IMR-90 (cell line): ENCODE data around the gene RRP7A. TPM values are rescaled to one million over a fixed set of nuclear protein-coding genes. Genes with fewer than 3 reads are reported as not detected.
"Not testable (repeated sequence)": the region's sequence is repeated elsewhere in the genome, so short reads cannot be mapped to it uniquely, and the experiment has no call there.

Source experiments
- ATAC-seq: fragments of 200-7000 bp; cut with Tn5 transposase; 2 replicates; pipeline ENCODE4 v1.9.1; 2020; ENCODE audit warnings: low read depth, mild to moderate bottlenecking, moderate library complexity
- BruUV-seq: library from RNA; stranded (reverse); fragments of 400-500 nt; replicated peaks from 2 replicates; lab custom pipeline; 2021; lab: Mats Ljungman, UMichigan
- CTCF ChIA-PET: fragments of 300-600 bp; formaldehyde crosslinking; extraction: SDS; loops from one replicate; lab custom pipeline; 2021; ENCODE audit warnings: antibody characterized with exemption; lab: Yijun Ruan, JAX
- POLR2A ChIA-PET: fragments of 300-600 bp; sonication (Branson Sonifier 250); formaldehyde crosslinking; loops from one replicate; lab custom pipeline; 2022; ENCODE audit warnings: antibody characterized with exemption; ENCODE audit not compliant: unreplicated experiment; lab: Charles Lee
- DNase-seq: peaks from one replicate; pipeline ENCODE4 v3.0.0; 2013
- H2AFZ ChIP-seq: replicated peaks from 2 replicates; pipeline ENCODE3; 2013; ENCODE audit warnings: low read length, mild to moderate bottlenecking; ENCODE audit not compliant: poor library complexity
- H2AK5ac ChIP-seq: 2 replicates; pipeline ENCODE4 v1.6.1; 2013; ENCODE audit warnings: low read depth, low read length, inconsistent platforms
- H2AK9ac ChIP-seq: replicated peaks from 2 replicates; pipeline ENCODE3; 2013; ENCODE audit warnings: mild to moderate bottlenecking, low read depth, low read length, moderate library complexity; ENCODE audit not compliant: poor library complexity
- H2BK120ac ChIP-seq: 2 replicates; pipeline ENCODE4 v1.6.1; 2013; ENCODE audit warnings: low read depth, low read length, inconsistent platforms
- H2BK15ac ChIP-seq: 3 replicates; pipeline ENCODE4 v1.6.1; 2013; ENCODE audit warnings: low read depth, low read length, inconsistent platforms
- H2BK20ac ChIP-seq: 2 replicates; pipeline ENCODE4 v1.6.1; 2013; ENCODE audit warnings: low read depth, mild to moderate bottlenecking, inconsistent platforms, low read length, moderate library complexity
- H2BK5ac ChIP-seq: 2 replicates; pipeline ENCODE4 v1.6.1; 2013; ENCODE audit warnings: mild to moderate bottlenecking, low read depth, low read length, inconsistent platforms; ENCODE audit not compliant: poor library complexity, severe bottlenecking
- H3K14ac ChIP-seq: replicated peaks from 2 replicates; pipeline ENCODE4 v1.6.1; 2013; ENCODE audit warnings: low read depth, low read length, inconsistent platforms
- H3K18ac ChIP-seq: 2 replicates; pipeline ENCODE4 v1.6.1; 2013; ENCODE audit warnings: low read depth, low read length, control low read depth
- H3K23ac ChIP-seq: 2 replicates; pipeline ENCODE4 v1.6.1; 2013; ENCODE audit warnings: low read depth, low read length, inconsistent platforms
- H3K27ac ChIP-seq: 2 replicates; pipeline ENCODE4 v1.5.1; 2013; ENCODE audit warnings: mild to moderate bottlenecking, control low read depth, low read length; ENCODE audit not compliant: insufficient read depth
- H3K27me3 ChIP-seq: 2 replicates; pipeline ENCODE4 v1.6.1; 2013; ENCODE audit warnings: low read length; ENCODE audit not compliant: control insufficient read depth, insufficient read depth
- H3K36me3 ChIP-seq: 2 replicates; pipeline ENCODE4 v1.6.1; 2013; ENCODE audit warnings: low read length, mixed read lengths; ENCODE audit not compliant: control insufficient read depth, insufficient read depth
- H3K4ac ChIP-seq: 2 replicates; pipeline ENCODE4 v1.6.1; 2013; ENCODE audit warnings: low read depth, low read length, inconsistent platforms
- H3K4me1 ChIP-seq: 2 replicates; pipeline ENCODE4 v1.6.1; 2013; ENCODE audit warnings: low read length, mixed read lengths; ENCODE audit not compliant: control insufficient read depth, insufficient read depth
- H3K4me2 ChIP-seq: 2 replicates; pipeline ENCODE4 v1.6.1; 2013; ENCODE audit warnings: low read depth, mild to moderate bottlenecking, control low read depth, low read length, moderate library complexity
- H3K4me3 ChIP-seq: 2 replicates; pipeline ENCODE4 v1.5.1; 2013; ENCODE audit warnings: low read depth, mild to moderate bottlenecking, control low read depth, low read length, moderate library complexity; ENCODE audit not compliant: insufficient read depth
- H3K56ac ChIP-seq: 2 replicates; pipeline ENCODE4 v1.6.1; 2013; ENCODE audit warnings: low read length, inconsistent platforms; ENCODE audit not compliant: insufficient read depth; ENCODE audit errors: extremely low read depth
- H3K79me1 ChIP-seq, 2 experiments: 2 replicates each; pipeline ENCODE4 v1.6.1; 2013; ENCODE audit warnings: low read length in 2 of 2, inconsistent platforms in 1 of 2, low read depth in 1 of 2
- H3K9ac ChIP-seq: 2 replicates; pipeline ENCODE4 v1.6.1; 2013; ENCODE audit warnings: low read depth, low read length, control low read depth
- H3K9me1 ChIP-seq: 2 replicates; pipeline ENCODE4 v1.6.1; 2013; ENCODE audit warnings: low read length, inconsistent platforms; ENCODE audit not compliant: insufficient read depth
- H3K9me3 ChIP-seq: 2 replicates; pipeline ENCODE4 v1.6.1; 2013; ENCODE audit warnings: low read length; ENCODE audit not compliant: control insufficient read depth, insufficient read depth
- H4K20me1 ChIP-seq: 2 replicates; pipeline ENCODE4 v1.6.1; 2013; ENCODE audit warnings: low read length, inconsistent platforms; ENCODE audit not compliant: insufficient read depth
- H4K5ac ChIP-seq: 2 replicates; pipeline ENCODE4 v1.6.1; 2013; ENCODE audit warnings: mild to moderate bottlenecking, low read depth, low read length, control low read depth
- H4K8ac ChIP-seq, 2 experiments: 2 replicates each; pipeline ENCODE4 v1.6.1; 2013; ENCODE audit warnings: low read depth in 2 of 2, low read length in 2 of 2, control low read depth in 1 of 2, inconsistent platforms in 1 of 2
- H4K91ac ChIP-seq: 2 replicates; pipeline ENCODE4 v1.6.1; 2013; ENCODE audit warnings: low read depth, low read length, inconsistent platforms; ENCODE audit not compliant: insufficient read depth
- WGBS, 2 experiments: methylation state at CpG; one replicate each; pipeline versions ENCODE4 v1.1.5 to v1.1.7; 2013; ENCODE audit warnings: missing lambda C conversion rate in 2 of 2; ENCODE audit not compliant: insufficient read length in 1 of 2; ENCODE audit errors: extremely low coverage in 2 of 2; 5-methylcytosine and 5-hydroxymethylcytosine counted together
- dilution Hi-C: fragments of 300-500 bp; cut with HindIII; formaldehyde crosslinking; loops from one replicate; pipeline ENCODE4 v1.14.3; 2018; ENCODE audit warnings: low sequenced_read_pairs; ENCODE audit not compliant: unreplicated experiment
- in situ Hi-C: fragments of 300-500 bp; cut with MboI; formaldehyde crosslinking; loops from 3 replicates; pipeline ENCODE4 v1.14.3; 2019; ENCODE audit warnings: low sequenced_read_pairs, inconsistent platforms, mixed read lengths
- intact Hi-C: fragments of 100-400 bp; cut with micrococcal nuclease; formaldehyde crosslinking; loops from 2 replicates; pipeline ENCODE4 v1.10.0; 2022
- polyA plus RNA-seq, 3 experiments: library from polyadenylated mRNA; depleted of rRNA; stranded (reverse); fragments of >200 nt; gene quantifications; 2 replicates each; pipeline ENCODE4 v1.2.3, GENCODE V29; 2012; ENCODE audit warnings: low replicate concordance in 1 of 3
- total RNA-seq: library from RNA; depleted of rRNA; stranded (reverse); fragments of >200 nt; gene quantifications from 2 replicates; pipeline ENCODE4 v1.2.3, GENCODE V29; 2012

The RRP7A gene
- total and polyA plus RNA-seq, 2 of the 4 experiments (the other 2 are of a cell fraction) = 25.5 to 29.2 TPM

GRCh38 chr22:42552294-42552647 lies 32.7 kb upstream of the RRP7A start:
- H2AFZ ChIP-seq, H3K23ac ChIP-seq, H3K9me3 ChIP-seq, H3K4me1 ChIP-seq, H3K14ac ChIP-seq, H2BK15ac ChIP-seq, H2AK9ac ChIP-seq, H2BK120ac ChIP-seq, H3K79me1 ChIP-seq, H4K8ac ChIP-seq, dilution Hi-C loops, H4K91ac ChIP-seq, H2AK5ac ChIP-seq, H3K56ac ChIP-seq, H2BK20ac ChIP-seq, POLR2A ChIA-PET, H3K4me2 ChIP-seq, H2BK5ac ChIP-seq, H3K9ac ChIP-seq, BruUV-seq, H3K4me3 ChIP-seq, ATAC-seq, H3K9me1 ChIP-seq, H3K18ac ChIP-seq, H3K36me3 ChIP-seq, H4K5ac ChIP-seq, H4K20me1 ChIP-seq, H3K27ac ChIP-seq, in situ Hi-C loops, DNase-seq, H3K4ac ChIP-seq: not testable (repeated sequence)
- intact Hi-C loops = loop anchor here (5.0 kb wide), 1 partner anchor 385 kb away; no protein-coding TSS in a partner anchor
- peaks cover 17% of the 10 kb centered on the region for H3K27me3 ChIP-seq
- CTCF ChIA-PET = interaction anchor here (0.6 kb wide), 1 partner anchor 9 kb away, joined by 3 read pairs; no protein-coding TSS in a partner anchor
- no CpG with 5 or more reads among the region's 6 CpGs for WGBS, 2 experiments
